Stimulated activated CD4-positive, alpha-beta T cell treated with anti-CD3 and anti-CD28 coated beads, Interleukin-4, amount 100 ng/mL, for 48 hours (primary cell): ENCODE results near the gene SKIC3.

Source experiments
- DNase-seq, 2 donors: peaks; one replicate each; pipeline ENCODE4 v3.0.0-alpha.2; 2020; ENCODE audit warnings: low read depth in 2 of 2

SKIC3 gene

GRCh38 chr5:95531491-95531890, 23.3 kb downstream of the SKIC3 start:
- DNase-seq: no peak

- no peak for DNase-seq
Measured at GRCh38 chr5:95530416-95530815, 24.4 kb downstream of the SKIC3 start.

GRCh38 chr5:95528565-95528964, 26.2 kb downstream of the SKIC3 start:
- no peak for DNase-seq

GRCh38 chr5:95526871-95527270, 27.9 kb downstream of the SKIC3 start:
- no peak for DNase-seq

- no peak for DNase-seq
Measured at GRCh38 chr5:95524423-95524822, 30.4 kb downstream of the SKIC3 start.

GRCh38 chr5:95520206-95520605, 34.6 kb downstream of the SKIC3 start:
- DNase-seq: no peak

- no peak for DNase-seq
Measured at GRCh38 chr5:95519681-95520080, 35.1 kb downstream of the SKIC3 start.

GRCh38 chr5:95519151-95519550, 35.6 kb downstream of the SKIC3 start:
- no peak for DNase-seq

- no peak for DNase-seq
Measured at GRCh38 chr5:95518417-95518816, 36.4 kb downstream of the SKIC3 start.

- DNase-seq: no peak
Measured at GRCh38 chr5:95511606-95512005, 43.2 kb downstream of the SKIC3 start.

- DNase-seq: no peak
Measured at GRCh38 chr5:95508550-95508949, 46.2 kb downstream of the SKIC3 start.
